Lower leg skin (tissue), 3 donors: ENCODE measurements around the gene PON3.

ENCODE experiments used
- POLR2A ChIP-seq, 2 donors: fragments of 450-650 bp; IDR thresholded peaks; one replicate each; pipeline ENCODE4 v1.6.1; 2016 to 2017; ENCODE audit warnings: antibody characterized with exemption in 2 of 2, mild to moderate bottlenecking in 1 of 2, moderate library complexity in 1 of 2
- TF ChIP-seq, protein P1 (sequence below), 3 donors: fragments of 450-650 bp; IDR thresholded peaks; one replicate each; pipeline ENCODE4 v1.5.1; 2016; ENCODE audit warnings: antibody characterized with exemption in 3 of 3, mild to moderate bottlenecking in 3 of 3, moderate library complexity in 2 of 3

DNA sequence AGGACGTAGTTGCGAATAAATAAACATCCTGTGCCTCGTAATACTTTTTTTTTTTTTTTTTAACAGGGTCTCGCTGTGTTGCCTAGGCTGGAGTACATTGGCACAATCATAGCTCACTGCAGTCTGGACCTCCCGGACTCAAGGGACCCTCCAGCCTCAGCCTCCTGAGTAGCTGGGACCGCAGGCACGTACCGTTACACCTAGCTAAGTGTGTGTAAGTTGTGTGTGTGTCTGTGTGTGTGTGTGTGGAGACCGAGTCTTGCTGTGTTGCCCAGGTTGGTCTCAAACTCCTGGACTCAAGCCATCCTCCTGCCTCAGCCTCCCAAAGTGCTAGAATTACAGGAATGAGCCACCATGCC lies 39.2 kb upstream of the PON3 start:
- TF ChIP-seq, protein P1, sequence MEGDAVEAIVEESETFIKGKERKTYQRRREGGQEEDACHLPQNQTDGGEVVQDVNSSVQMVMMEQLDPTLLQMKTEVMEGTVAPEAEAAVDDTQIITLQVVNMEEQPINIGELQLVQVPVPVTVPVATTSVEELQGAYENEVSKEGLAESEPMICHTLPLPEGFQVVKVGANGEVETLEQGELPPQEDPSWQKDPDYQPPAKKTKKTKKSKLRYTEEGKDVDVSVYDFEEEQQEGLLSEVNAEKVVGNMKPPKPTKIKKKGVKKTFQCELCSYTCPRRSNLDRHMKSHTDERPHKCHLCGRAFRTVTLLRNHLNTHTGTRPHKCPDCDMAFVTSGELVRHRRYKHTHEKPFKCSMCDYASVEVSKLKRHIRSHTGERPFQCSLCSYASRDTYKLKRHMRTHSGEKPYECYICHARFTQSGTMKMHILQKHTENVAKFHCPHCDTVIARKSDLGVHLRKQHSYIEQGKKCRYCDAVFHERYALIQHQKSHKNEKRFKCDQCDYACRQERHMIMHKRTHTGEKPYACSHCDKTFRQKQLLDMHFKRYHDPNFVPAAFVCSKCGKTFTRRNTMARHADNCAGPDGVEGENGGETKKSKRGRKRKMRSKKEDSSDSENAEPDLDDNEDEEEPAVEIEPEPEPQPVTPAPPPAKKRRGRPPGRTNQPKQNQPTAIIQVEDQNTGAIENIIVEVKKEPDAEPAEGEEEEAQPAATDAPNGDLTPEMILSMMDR (IDR thresholded peaks at IDR 0.05) = no peak
- no peak for TF ChIP-seq POLR2A (IDR thresholded peaks at IDR 0.05)
